Purkinje cell (primary cell): ENCODE measurements around the gene NYNRIN. TPM values are rescaled to one million over a fixed set of nuclear protein-coding genes. Genes with fewer than 3 reads are reported as not detected.

Source experiments
- polyA plus RNA-seq: library from polyadenylated mRNA; unstranded; fragments of >200 nt; fragmentation: Nextera tagmentation; gene quantifications from 2 replicates; pipeline ENCODE4 v1.2.1, GENCODE V29; 2014

NYNRIN gene
- 0.05 and 0.87 TPM in 2 replicates for polyA plus RNA-seq

DNA sequence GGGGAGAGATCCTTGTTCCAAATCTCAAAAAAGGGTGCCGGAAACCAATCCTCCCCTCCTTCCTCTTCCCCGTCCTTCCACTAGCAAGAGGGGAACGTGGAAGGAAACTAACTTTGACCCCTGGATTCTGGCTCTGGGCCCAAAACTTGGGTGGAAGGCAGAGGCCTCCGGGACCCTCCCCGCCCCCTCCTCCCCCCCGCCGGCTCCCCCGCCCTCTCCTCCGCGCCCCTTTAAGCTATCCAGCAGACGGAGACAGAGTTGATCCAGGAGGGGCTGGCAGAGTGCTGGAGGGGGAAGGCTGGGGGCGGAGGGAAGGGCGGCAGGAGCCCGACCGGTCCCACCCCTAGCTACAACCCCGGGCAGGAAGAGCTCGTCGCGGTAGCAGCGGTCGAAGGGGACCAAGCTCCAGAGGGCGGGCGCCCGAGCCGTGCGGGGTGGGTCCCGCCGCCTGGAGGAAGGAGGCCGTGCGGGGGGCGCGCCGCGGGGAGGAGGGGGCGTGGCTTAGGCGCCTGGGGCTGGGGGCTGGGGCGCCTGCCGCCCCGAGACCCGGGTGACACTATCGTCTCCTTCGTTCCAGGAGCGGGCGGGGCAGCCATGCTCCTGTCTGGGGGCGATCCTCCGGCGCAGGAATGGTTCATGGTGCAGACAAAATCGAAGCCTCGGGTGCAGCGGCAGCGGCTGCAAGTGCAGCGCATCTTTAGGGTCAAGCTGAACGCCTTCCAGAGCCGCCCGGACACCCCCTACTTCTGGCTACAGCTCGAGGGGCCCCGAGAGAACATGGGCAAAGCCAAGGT lies at the start of gene NYNRIN:
Gene NYNRIN, plus strand, starts transcription at position 351 of the 794 bp plus-strand sequence. Its CDS starts 244 bp downstream, at position 595.

GRCh38 chr14:24367514-24368211 lies 31.1 kb upstream of the NYNRIN start, which contains the start of gene NFATC4:
Gene NFATC4, plus strand, starts transcription at chr14:24368184. Its CDS starts 157 bp downstream, at chr14:24368341.

DNA sequence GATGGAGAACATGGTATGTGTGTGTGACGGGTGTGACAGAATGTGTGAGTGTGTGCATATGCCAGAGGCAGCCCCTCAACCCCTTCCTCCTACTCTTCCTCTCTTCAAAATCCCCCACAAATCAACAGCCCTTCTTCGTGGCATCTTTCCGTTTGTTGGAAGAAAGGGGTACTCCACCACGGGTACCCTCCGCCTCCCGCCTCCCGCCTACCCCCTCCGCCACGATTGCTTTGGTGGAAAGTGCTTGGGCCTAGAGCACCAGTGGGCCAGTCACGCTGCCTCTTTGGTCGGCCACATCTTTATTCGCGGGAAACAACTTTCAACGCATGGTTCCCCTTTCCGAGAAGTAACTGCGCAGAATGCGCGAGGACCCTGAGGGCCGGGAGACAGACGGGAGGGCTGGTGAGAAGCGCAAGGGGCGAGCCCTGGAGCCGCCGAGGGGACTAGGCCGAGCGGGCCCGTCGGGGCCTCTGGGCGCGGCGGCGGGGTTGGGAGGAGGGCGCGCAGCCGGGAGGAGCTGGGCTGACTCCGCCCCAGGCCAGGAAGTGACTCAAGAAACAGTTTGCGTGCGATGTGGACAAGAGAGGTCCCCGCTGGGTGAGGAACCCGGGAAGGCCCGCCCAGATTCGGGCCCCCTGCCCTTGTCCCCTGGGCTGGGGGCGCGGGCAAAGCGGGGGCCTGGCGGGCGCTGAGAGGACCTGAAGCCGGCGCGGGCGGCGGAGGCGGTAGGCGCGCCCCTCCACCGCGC lies 30.8 kb downstream of the NYNRIN start, which contains the start of the genes CBLN3 and KHNYN:
Gene CBLN3, minus strand, starts transcription at position 274 of the 748 bp plus-strand sequence. CDS start 614 bp downstream, outside the sequence.
Gene KHNYN, plus strand, starts transcription at position 560 of the 748 bp plus-strand sequence. CDS start 777 bp downstream, outside the sequence.

DNA sequence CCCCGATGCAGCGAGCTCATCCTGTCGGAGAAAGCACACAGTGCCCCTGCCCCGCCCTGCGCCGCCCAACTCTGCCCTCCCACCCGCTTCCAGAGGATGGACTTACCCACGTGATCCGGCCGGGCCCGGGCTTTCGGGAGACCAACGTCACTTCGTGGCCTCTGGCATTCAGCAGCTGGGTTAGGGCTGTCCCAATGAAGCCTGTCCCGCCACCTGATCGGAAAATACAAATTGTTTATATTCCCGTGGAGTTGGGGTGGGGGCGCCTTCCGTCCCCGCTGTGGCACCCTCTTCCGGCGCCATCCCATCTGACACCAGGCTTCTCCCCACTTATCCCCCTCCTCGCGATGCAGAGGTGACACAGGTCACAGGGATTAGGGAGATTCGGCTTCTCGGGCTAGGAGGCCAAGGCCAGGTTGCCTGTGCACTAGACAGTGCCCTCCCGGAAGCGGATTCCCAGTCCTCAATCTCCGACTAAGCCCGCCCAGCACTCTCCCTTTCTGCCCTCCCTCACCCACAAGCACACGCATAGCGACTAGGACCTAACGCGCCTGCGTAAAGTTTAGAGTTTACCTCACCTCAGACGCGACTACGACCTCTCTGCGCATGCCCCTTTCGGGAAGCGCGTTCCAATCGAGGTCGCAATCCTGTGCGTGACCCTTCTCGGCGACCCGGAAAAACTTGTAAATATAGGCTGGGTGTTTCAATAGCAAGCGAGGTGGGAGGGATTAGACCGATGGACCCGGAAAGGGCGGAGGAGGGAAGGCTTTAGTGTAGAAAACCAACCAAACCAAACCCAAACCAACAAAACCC lies 43.6 kb downstream of the NYNRIN start, which contains the start of gene SDR39U1:
Gene SDR39U1, minus strand, starts transcription at position 537 of the 813 bp plus-strand sequence. Its CDS starts 7 bp downstream, at position 530.

Other genes starting within 250 kb of the NYNRIN start
- gene IRF9, start 237.7 kb upstream of the NYNRIN start, polyA plus RNA-seq: 5.3 and 7.2 TPM in 2 replicates
- 6.9 and 12.6 TPM in 2 replicates for gene REC8, start 226.9 kb upstream of the NYNRIN start, polyA plus RNA-seq
- gene IPO4, start 210.2 kb upstream of the NYNRIN start, polyA plus RNA-seq: 11.9 and 14.7 TPM in 2 replicates
- gene TM9SF1, start 203.6 kb upstream of the NYNRIN start, polyA plus RNA-seq: 16.9 and 18.7 TPM in 2 replicates
- gene TSSK4, start 193.3 kb upstream of the NYNRIN start, polyA plus RNA-seq: not detected in 2 replicates
- 36.2 and 56.5 TPM in 2 replicates for gene CHMP4A, start 185.5 kb upstream of the NYNRIN start, polyA plus RNA-seq
- gene MDP1, start 182.9 kb upstream of the NYNRIN start, polyA plus RNA-seq: 35.8 and 55.7 TPM in 2 replicates
- gene NEDD8, start 166.6 kb upstream of the NYNRIN start, polyA plus RNA-seq: 1,309 and 1,370 TPM in 2 replicates
- gene GMPR2, start 166.1 kb upstream of the NYNRIN start, polyA plus RNA-seq: 57.3 and 98.9 TPM in 2 replicates
- gene TINF2, start 156.4 kb upstream of the NYNRIN start, polyA plus RNA-seq: 21.3 and 23.5 TPM in 2 replicates
- gene TGM1, start 135.8 kb upstream of the NYNRIN start, polyA plus RNA-seq: not detected in 2 replicates
- gene RABGGTA, start 127.4 kb upstream of the NYNRIN start, polyA plus RNA-seq: 13.6 and 17.3 TPM in 2 replicates
- 7.7 and 15.5 TPM in 2 replicates for gene DHRS1, start 99.2 kb upstream of the NYNRIN start, polyA plus RNA-seq
- 3.4 and 5.3 TPM in 2 replicates for gene NOP9, start 99.2 kb upstream of the NYNRIN start, polyA plus RNA-seq
- gene CIDEB, start 91.0 kb upstream of the NYNRIN start, polyA plus RNA-seq: 3.6 TPM in 1 of 2 replicates, not detected in the other
- 0.86 TPM in 1 of 2 replicates, not detected in the other for gene LTB4R2, start 88.9 kb upstream of the NYNRIN start, polyA plus RNA-seq
- 0.79 and 1.8 TPM in 2 replicates for gene LTB4R, start 87.5 kb upstream of the NYNRIN start, polyA plus RNA-seq
- gene ADCY4, start 63.9 kb upstream of the NYNRIN start, polyA plus RNA-seq: 0.99 TPM in 1 of 2 replicates, not detected in the other
- not detected in 2 replicates for gene RIPK3, start 59.0 kb upstream of the NYNRIN start, polyA plus RNA-seq
- 0.81 and 6.9 TPM in 2 replicates for gene NFATC4, start 30.8 kb upstream of the NYNRIN start, polyA plus RNA-seq
- 2.9 and 5.2 TPM in 2 replicates for gene CBLN3, start 30.7 kb downstream of the NYNRIN start, polyA plus RNA-seq
- 0.28 and 0.52 TPM in 2 replicates for gene KHNYN, start 31.0 kb downstream of the NYNRIN start, polyA plus RNA-seq
- gene SDR39U1, start 43.8 kb downstream of the NYNRIN start, polyA plus RNA-seq: 100 and 109 TPM in 2 replicates
- not detected in 2 replicates for gene CMA1, start 109.3 kb downstream of the NYNRIN start, polyA plus RNA-seq
- gene CTSG, start 177.2 kb downstream of the NYNRIN start, polyA plus RNA-seq: not detected in 2 replicates
- gene GZMH, start 210.7 kb downstream of the NYNRIN start, polyA plus RNA-seq: not detected in 2 replicates
- not detected in 2 replicates for gene GZMB, start 235.2 kb downstream of the NYNRIN start, polyA plus RNA-seq